Testis (tissue), 2 donors: ENCODE results near the gene PLCXD1.

Experiments used
- CTCF ChIP-seq, 3 experiments: fragments of 450-650 bp in 2 of 3; fragments of 200-600 bp in 1 of 3; sonication (generic) in 1 of 3; IDR thresholded peaks; one replicate each; pipeline ENCODE4 v1.5.1; 2016 to 2019; ENCODE audit warnings: antibody characterized with exemption in 3 of 3, mild to moderate bottlenecking in 2 of 3, moderate library complexity in 1 of 3
- POLR2A ChIP-seq: fragments of 450-650 bp; IDR thresholded peaks from one replicate; pipeline ENCODE4 v1.6.1; 2017; ENCODE audit warnings: antibody characterized with exemption, mild to moderate bottlenecking, moderate library complexity

GRCh38 chrX:275967-276580, 5.1 kb upstream of the PLCXD1 start:
- no peak for TF ChIP-seq POLR2A
- TF ChIP-seq CTCF (IDR thresholded peaks at IDR 0.05), result no peak
